Stimulated activated CD8-positive, alpha-beta memory T cell treated with anti-CD3 and anti-CD28 coated beads, Interleukin-12 subunit alpha, Interleukin-12 subunit beta, amount 100 ng/mL, for 1 hour (primary cell): ENCODE data around the gene MIS18A.
"Not testable (repeated sequence)": the region's sequence is repeated elsewhere in the genome, so short reads cannot be mapped to it uniquely, and the experiment has no call there.

Source experiments
- DNase-seq: peaks from one replicate; pipeline ENCODE4 v3.0.0-alpha.2; 2020; ENCODE audit warnings: low read depth

MIS18A gene, protein sequence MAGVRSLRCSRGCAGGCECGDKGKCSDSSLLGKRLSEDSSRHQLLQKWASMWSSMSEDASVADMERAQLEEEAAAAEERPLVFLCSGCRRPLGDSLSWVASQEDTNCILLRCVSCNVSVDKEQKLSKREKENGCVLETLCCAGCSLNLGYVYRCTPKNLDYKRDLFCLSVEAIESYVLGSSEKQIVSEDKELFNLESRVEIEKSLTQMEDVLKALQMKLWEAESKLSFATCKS

DNA sequence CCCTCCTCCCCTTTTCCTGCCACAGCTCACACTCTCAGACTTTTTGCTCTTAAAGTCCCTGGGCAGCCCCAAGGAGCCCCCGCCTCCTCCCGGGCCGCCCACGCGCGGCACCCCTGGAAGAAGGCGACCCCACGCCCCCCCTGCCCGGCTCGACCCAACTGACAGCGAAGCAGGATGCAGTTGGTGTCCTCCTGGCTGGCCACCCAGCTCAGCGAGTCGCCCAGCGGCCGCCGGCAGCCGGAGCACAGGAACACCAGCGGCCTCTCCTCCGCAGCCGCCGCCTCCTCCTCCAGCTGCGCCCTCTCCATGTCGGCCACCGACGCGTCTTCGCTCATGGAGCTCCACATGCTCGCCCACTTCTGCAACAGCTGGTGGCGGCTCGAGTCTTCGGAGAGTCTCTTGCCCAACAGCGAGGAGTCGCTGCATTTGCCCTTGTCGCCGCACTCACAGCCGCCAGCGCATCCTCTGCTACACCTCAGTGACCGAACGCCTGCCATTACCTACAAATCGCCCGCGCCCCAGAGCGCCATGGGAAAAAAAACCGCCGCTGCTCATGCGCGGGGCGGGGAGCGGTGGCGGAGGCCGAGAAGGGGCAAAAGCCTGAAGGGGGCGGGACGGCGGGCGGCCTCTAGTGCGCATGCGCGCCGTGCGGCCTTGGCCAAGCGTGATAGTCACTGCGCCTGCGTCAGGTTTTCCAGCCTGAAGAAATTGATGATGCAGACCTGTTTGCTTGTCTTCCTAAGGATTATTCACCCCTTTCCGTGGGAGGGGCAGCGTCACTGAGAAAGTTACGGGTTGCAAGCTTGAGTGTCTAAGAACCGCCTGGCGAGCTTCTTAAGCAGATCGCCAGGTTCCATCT lies at the start of gene MIS18A:
Gene MIS18A, minus strand, starts transcription at position 532 of the 859 bp plus-strand sequence. Its CDS starts 35 bp downstream, at position 497.
- peak; percentile 97 for DNase-seq

DNA sequence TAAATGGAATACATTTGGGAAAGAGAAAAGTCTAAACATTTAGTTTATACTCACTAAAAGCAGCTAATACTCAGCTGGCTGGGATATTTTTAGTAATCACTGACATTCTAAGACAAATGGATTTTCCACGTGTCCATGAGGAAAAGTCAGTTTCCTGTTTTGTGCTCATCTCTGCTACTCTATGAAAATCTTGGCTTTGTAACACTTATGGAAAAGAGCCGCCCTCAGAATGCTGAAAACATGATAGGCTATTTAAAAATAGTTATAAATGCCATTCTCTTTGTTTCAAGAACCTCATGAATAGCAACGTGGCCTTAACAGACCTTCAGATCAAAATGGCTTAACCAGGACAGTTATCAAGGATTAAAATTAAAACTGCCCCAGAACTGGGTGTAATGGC lies 49.7 kb upstream of the MIS18A start:
- no peak for DNase-seq

DNA sequence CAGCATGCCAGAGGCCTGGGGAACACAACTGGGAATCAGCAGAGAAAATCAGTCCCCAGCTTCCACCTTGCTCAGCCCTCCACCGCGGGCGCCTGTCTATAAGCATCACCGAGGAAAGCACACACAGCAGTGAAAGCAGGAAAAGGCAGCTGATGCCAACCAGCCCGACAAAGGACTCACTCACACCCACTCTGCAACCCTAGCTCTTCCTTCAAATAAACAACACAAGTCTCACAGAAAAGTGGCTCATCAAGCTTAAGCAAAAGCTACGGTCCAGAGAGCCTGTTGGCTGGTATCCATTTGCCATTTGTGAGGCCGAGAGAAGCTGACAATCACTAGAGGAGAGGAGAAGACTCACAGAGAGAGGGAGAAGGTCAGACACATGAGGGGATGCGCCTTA lies 46.9 kb upstream of the MIS18A start:
- DNase-seq = no peak

DNA sequence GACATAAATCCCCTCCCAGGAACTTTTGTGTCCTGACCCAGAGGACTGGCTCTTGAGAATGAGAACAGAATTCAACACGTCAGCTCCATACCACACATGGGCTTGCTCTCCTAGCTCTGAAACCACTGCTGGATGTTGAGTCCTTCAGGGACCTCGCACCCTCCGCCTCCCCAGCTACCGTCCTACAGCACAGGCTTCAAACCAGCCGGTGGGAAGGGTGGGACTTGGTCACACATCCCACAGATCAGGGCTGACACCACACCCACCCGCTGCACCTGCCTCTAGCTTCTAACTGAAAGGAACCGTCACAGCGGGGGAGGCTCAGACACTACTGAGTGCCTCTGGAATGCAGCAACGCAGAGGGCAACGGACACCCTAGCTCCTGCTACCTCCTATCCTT lies 43.8 kb upstream of the MIS18A start:
- DNase-seq = no peak

DNA sequence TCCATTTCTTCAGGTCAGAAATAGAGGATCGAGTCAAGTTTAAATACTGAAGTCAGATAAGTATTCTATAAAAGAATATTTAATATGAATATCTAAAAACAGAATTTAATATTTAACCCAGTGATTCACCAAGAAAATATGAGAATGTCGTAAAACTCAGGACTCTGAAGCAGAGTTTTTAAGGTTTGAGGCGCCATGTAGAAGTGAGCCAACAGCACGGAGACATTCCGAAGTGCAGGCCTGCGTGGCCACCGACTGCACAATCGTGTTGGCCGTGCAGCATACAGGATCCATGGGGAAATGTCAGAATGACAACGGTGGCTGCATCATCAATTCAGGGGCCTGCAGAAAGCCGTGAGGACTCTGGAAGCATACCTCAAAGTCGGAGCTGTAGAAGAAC lies 43.3 kb upstream of the MIS18A start:
- DNase-seq = no peak

DNA sequence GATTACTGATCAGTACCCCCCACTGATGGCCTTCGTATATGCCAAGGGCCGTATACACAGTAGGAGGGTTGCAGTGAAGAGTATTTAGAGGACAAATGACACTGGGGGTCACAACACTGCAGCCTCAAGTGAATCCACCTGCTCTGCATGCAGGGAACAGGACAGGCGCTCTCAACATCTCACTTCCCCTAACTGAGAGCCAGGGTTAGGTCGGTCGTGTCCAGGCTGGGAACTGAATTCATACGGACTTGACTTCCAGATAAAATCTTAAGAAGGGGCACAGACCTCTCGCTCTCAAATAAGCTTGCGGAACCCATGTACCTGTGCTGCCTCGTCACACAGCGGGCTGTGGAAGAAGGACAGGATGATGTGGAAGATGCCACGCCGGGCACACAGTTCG lies 42.6 kb upstream of the MIS18A start:
- no peak for DNase-seq

DNA sequence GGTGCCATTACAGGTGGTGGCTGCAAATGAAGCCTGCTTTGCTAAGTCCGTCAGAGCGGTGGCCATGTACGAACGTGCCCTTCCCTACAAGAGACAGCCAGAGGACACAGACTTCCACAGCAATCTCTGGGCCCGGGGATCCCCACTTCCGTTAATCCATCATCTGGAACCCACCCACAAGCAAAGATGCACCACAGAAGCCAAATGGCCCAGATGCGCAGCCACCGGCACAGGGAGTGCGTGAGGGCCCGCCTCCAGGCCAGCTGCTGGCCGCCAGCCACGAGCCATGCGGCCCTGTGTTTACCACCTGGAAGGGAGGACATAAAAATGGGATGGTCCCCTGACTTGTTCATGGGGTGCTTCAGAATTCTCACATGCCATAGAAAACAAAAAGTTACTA lies 41.9 kb upstream of the MIS18A start:
- DNase-seq = no peak

DNA sequence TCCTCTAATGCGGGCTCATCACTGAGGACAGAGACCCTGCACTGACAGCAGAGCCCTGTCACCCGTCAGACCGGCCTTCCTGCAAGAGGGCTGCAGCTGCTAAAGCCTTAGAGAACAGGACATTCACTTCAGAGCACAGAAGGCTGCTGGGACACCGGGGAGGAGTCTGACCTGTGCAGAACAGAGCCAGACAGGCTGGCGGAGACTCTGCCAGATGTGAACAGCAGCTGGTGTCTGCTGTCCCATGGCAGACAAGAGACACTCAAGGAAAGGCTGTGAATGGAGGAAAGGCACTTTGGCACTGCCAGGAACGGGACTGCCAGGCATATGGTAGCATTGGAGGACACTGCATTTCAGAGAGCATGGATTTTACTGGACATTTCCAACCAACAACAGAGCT lies 41.2 kb upstream of the MIS18A start:
- no peak for DNase-seq

DNA sequence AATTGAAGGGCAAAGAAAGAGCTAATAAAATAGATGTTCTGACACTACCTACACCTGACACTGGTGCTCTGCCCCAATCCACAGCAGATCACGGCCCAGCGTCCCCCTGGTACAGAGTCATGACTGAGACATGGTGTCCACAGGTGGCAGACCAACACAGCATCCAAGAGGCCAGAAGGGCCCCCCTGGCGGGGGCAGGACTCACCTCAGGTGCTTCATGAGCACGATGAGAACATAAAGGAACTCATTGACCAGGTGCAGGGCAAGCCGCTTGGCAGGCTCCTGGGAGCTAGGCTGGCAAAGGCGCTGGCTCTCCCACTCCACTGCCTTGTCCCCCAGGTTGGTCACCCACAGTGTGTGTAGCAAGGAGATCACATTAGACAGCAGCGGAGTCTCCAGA lies 40.2 kb upstream of the MIS18A start:
- no peak for DNase-seq

DNA sequence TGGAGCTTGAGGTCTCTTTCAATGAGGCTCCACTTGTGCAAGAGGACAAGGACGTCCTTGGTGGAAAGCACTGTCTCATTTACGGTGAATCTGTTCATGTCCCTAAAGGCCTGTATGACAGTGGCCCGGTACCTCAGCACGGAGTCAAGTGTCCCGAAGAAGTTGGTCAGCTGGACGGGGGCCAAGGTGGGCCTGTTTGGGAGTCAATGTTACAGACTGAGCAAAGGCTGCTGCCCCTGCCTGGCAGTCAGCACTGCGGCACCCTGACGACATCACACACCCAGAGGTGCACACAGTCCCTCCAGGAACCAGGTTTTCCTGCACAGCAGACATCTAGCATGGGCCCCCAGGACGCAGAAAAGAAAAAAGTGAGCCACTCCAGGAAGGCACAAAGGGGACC lies 38.9 kb upstream of the MIS18A start:
- no peak for DNase-seq

DNA sequence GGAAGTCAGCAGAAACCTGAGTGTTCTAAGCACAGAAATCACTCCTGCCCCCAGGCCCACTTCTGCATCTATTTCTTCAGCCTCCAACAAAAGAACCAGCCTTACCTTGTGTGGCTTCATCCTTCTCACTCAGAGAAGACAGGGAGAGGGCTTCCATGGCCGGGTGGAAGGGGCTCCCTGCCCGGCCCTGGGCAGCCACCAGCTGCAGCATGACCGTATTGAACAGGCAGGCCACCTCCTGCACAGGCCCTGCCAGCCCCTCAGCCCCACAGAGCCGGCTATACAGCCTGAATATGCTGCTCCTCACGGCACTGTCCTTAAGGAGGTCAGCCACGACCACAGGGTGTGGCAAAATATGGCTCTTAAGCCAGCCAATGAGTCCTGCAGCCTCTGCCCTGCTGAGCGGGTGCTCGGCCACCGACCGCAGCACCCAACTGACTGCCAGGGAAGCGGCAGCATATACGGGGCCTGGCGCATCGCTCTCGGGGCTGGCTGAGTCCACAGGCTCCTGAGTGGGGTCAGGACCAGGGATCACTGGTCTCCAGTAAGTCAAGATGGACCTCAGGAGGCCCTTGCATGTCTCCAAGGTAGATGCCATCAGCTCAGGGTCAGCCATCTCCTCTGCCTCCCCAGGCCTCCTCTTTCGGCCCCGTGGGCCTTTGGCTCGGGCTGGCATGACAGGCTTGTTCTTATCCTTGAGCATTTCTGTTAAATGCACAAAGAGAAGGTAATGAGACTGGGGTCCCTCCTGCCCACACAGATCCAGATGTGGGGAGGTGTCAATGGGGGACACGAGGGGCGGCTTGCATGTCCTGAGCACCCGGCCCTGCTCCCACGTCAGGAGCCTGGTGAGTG lies 37.7 kb upstream of the MIS18A start:
- DNase-seq = no peak

DNA sequence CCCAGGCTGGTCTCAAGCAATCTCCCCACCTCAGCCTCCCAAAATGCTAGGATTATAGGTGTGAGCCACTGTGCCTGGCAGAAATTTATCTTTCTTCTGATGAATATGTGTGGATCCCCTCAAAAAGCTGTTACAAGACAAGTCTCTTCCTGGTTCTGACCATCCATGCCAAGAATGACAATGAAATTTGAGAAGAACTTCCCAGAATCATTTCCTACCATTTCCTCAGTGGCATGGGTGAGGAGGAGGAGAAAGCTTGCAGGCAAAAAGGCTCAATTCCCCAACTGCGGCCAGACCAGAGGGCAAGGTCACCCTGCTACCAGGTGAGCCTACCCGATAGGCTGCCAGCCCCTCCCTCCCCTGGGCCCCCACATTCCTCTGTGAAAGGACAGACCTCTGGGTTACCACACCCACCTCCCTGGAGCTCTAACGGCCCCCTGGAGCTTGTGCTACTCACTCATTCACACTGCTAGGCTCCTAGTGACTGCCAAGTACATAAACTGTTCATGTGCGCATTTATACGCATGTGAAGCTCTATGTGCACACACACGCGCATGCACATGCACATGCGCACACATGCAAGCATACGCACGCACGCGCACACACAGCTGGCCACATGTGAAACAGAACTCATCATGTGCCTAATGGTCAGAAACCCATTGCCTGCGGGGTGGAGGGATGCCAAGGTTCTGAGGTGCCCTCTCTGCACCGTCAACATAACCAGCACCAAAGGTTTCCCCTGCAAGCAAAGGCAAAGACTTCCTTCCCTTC lies 36.8 kb upstream of the MIS18A start:
- DNase-seq = no peak

DNA sequence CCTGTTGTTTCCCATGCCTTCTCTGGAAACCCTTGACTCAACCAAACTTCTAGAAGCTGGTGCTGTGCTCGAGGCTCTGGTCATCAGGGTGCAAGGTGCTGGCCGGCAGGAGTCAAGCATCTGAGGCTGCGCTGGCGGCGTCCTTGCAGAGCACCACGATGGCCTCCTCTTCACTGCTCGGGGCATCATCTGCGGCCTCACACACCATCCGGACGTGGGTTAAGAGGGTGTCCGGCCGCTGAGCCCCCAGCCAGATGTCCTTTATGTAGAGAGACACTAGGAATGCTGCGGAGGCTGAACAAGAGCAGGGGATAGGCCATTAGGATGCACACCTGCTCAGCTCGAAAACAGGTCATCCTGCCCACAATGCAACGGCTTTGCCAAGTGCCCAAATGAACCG lies 36.0 kb upstream of the MIS18A start:
- DNase-seq = no peak

DNA sequence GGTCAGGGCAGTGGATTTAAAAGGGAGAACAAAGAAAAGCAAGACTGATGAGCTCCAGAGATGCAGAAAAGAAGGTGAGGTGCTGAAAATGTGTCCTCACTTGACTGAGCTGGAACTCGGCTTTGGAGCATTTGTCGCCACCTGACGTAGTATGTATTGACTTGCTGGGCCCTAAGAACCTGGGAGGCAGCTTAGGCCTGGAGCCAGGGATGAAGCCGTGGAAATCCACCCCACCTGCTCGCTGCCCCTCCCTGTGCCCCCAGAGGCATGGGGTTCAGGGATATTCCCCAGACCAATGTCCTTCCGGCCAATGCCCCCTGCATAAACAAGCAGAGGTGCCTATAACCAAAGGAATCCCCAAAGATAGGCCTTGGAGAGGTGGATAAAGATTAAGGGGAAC lies 34.1 kb upstream of the MIS18A start:
- no peak for DNase-seq

DNA sequence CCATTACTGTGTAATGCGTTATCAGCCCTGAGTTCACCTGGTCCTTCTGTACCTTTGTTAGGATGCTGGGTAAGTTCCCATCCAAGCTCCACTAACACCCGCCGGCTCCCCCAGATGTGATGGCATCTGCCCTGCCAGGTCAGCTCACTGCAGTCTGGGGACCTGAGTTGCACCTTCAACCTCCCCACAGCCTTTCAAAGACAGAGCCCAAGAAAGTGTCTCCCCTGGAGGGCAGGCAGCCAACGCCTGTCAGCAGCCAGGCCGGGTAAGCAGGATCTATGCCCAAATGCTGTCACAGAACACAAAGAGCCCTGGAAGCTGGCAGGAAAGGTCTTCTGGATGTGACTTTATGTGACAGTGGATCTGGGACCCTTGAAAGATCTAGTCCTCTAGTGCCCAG lies 33.5 kb upstream of the MIS18A start:
- DNase-seq = no peak

DNA sequence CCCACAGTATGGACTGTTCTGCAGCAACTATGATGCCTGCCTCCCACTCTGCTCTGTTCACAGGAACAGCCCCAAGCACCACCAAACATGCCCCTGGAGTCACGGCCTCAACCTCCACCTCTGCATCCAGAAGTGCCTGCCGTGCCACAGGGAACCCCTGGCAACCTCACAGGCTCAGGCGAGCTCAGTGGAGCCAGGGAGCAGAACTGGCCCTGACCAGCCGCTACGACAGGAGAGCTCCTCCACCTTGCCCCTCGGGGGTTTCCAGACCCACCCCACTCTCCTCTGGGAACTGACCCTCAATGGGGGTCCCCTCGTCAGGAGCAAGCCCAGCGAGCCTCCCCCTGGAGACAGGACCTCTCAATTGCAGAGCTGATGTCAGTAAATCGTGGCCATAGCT lies 32.8 kb upstream of the MIS18A start:
- DNase-seq = no peak

DNA sequence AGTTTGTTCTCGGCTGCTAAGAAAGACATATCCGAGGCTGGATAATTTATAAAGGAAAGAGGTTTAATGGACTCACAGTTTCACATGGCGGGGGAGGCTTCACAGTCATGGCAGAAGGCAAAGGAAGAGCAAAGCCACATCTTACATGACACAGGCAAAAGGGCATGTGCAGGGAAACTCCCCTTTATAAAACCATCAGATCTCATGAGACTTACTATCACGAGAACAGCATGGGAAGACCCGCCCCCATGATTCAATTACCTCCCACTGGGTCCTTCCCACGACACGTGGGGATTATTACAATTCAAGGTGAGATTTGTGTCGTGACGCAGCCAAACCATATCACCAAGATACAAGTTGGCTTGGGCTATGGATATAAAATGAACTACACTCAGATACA lies 32.1 kb upstream of the MIS18A start:
- DNase-seq = not testable (repeated sequence)

DNA sequence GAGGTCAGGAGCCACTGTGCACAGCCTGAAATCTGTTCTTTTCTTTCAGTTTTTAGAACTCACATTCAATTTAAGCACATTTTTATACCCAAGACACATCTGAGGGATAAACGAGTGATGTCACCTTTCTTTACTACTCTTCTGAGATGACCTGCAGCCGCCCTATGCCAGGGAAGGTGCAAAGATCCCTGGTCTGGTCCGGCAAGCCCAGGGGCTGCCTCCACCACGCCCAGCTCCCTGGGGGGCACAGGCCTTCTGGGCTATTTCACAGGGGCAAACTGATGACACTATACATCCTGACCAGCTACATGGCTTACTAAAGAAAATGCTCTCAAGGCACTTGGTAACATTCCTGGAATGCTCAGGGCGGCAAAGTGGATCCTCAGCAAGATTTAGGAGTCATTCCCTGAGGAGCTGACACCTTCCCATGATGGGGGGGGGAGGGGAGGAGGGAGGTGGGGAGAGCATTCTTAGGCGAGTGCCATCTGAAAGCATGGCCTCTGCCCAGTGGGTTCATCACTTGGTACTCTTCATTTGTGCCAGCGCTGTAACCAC lies 31.1 kb upstream of the MIS18A start:
- no peak for DNase-seq

DNA sequence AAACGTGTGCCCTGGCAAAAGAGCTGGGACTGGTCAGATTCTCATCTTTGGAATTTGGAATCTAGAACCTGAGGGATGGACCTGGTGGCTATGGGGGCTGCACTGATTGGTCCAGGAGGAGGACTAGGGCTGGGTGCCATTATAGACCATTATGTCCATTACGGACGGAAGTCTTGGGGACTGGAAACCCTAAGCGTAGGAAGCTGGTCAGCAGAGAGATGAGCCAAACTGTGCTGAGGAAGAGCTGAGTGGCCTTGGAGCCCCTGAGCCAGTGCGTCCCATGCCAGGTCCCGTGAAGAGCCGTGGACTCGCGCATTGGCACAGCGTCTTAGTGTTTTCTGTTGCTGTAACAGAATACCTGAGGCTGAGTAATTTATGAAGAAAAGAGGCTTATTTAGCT lies 29.8 kb upstream of the MIS18A start:
- DNase-seq = no peak

DNA sequence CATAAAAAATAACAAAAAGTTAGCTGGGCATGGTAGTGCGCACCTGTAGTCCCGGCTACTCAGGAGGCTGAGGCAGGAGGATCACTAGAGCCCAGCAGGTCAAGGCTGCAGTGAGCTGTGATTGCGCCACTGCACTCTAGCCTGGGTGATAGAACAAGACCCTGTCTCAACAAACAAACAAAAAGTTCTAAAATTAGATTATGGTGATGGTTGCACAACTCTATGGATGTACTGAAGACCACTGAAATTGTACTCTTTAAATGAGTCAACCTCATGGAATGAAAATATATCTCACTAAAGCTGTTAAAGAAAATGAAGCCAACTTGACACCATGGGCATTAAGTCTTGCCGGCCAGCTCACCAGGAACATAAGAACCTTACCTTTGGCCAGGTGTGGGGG lies 28.9 kb upstream of the MIS18A start:
- no peak for DNase-seq

DNA sequence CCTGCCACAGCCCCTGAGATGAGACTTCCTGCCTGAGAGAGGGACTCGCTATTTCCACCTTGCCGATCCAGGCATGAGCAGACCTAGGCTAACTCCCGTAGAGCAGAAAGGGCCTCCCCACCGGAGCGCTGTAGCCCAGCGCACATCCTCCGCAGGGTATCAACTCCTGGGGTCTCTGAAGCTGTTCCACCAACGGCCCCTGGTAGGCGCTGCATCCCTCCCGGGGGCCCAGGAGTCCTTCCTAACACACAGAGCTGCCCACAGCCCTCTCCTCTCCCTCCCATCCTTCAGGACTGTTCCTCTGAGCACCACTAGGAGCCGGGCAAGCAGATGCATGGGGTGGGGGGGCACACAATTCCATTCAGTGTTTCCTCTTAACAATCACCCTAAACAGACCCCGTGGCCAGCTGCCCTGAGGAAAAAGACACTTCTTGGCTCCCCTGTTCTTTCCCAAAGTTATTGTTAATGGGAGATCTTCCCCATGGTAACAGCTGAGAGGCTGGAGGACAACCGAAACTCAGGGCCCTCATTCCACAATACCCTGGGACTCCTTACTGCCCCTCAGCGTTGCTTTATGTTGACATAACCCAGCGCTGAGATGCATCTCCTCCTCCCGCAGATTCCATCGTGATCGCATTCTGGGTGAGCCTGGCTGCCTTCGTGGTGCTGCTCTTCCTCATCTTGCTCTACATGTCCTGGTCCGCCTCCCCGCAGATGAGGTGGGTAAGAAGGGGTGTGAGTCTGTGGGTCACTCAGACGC lies 27.4 kb upstream of the MIS18A start:
- DNase-seq = no peak
